ENCODE measurements around the gene CFC1. TPM values are rescaled to one million over a fixed set of nuclear protein-coding genes. Genes with fewer than 3 reads are reported as not detected.
"Not testable (repeated sequence)": the region's sequence is repeated elsewhere in the genome, so short reads cannot be mapped to it uniquely, and the experiment has no call there.

CFC1 gene
- total RNA-seq = not detected

DNA sequence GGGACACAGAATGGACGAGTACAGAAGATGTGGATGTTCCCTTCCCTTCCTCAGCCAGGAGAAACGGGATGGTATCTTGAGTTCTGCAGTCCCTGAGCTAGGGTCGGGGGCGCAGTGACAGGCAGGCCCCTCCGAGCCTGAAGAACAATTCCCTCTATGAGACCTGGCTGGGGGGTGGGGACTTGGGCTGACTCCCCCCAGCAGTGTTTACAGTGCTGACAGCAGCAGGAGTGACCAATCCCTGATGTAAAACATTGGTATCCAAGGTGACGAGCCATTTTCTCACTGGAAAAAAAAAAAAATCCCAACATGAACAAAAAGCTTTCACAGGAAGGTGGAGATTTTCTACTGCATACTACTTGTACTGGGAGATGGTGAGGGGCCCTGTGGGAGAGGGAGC is at the start of gene CFC1:
Gene CFC1, minus strand, starts transcription at position 183 of the 400 bp plus-strand sequence. CDS start 288 bp downstream, outside the sequence.
- DNase-seq = not testable (repeated sequence)

DNA sequence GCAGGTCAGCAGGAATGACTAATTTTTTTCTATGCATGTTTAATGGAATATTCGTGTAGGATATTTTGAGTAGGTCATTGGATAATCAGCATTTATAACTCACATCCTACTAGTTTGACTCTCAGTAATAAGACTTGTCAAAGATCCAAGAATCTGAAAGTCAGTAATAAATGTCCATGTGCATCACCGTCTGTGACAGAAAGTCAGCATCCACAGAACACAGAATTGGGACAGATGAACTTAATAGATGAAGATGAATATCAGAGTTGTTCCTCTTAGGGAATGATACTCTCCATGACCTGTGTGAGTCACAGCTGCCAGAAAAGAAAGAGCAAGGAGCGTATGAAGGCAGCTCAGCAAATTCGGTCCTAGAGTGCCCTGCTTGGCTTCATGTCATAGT is 42.3 kb upstream of the CFC1 start:
- DNase-seq = not testable (repeated sequence)

GRCh38 chr2:130638973-130639372 is 39.6 kb upstream of the CFC1 start:
- not testable (repeated sequence) for DNase-seq

- not testable (repeated sequence) for DNase-seq
Observed at GRCh38 chr2:130628784-130629475, 29.6 kb upstream of the CFC1 start.

GRCh38 chr2:130611140-130611539 is 11.8 kb upstream of the CFC1 start, which contains the start of gene POTEJ:
Gene POTEJ (plus strand): TSS chr2:130611440. CDS start chr2:130611533, 93 bp downstream.
- not testable (repeated sequence) for DNase-seq

DNA sequence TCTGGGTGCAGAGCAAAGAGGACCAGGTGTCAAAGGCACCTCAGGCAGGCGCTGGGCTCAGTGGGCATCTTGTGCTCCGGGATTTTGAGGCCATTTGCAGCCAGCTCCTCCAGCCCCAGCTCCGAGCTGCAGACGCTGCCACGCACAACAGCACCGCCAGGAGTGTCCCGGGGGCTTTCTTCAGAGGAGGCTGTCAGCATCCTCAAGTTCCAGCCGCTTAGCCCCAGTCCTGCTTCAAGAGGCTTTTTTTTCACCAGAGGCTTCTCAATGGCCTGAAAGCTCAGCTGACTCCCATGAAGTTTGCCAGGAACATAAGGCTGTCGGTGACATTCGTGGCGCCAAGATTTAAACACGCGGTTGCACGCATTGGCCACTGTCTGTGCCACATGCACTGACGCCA is 11.1 kb upstream of the CFC1 start:
- DNase-seq = not testable (repeated sequence)

DNA sequence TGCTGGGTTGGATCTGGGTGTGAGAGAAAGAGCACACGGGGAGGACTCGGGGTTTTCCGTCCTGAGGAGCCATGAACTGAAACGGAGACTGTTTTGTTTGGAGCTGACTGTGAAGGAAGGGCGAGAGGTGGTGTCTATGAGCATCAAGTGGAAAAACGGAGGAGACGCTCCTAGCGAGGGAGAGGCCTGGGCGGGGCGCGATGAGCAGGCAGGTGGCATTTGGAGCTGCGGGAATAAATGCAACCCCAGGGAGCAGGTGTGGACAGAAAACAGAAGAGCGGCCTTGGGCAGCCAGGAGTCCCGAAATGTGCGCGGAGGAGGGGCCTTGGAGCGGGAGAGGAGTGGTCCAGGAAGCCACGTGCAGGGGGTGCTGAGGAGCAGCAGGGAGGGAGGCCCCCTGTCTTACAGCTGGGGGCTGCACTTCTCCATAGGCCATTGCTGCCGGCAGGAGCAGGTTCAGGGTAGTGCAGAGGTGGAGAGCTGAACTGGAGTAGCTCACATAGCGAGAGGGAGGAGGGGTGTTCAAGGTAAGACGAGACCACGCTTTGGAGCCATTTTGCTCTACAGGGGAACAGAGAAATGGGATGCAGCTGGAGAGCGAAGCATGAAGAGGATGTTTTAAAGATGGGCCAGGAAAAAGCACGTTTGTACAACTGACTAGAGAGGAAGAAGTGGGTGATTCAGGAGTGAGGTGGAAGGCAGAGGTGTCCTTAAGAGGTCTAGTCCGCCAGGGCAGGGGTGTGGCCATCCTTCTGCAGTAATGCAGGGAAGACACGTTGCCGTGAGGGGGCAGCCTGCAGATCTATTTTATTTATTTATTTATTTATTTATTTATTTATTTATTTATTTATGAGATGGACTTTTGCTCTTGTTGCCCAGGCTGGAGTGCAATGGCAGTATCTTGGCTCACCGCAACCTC is 9.9 kb upstream of the CFC1 start:
- DNase-seq = not testable (repeated sequence)

- not testable (repeated sequence) for DNase-seq
Observed at GRCh38 chr2:130608276-130609001, 9.1 kb upstream of the CFC1 start.

DNA sequence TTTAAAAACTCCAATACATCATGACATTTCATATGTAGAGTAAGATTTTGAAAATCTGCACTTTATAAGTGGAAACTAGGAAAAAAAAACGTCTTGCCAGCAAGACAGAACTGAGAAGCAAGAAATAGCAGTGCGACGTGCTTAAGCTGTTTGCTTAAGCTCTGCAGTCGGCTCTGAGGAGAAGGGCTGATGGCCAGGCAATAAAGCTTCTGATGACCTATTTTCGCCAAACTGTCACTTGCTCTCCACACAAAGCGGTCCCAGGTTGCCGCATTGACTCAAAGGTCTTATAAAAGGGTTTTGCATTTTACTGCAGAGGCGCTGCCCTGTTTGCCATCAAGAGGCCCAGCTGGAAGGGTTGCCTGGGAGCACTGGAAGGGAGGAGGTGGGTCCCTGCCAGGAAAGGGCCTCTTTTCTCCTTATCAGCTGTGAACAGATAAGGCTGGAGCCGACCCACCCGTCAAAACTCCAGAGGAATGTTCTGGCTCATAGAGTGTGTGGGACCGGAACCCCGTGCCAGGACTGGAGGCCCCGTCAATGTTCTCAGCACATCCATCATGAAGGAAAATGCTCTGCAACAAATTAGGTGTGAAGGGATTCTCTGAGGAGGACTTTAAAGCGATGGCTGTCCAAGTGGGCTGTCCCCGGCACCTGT is 2.4 kb upstream of the CFC1 start:
- DNase-seq = not testable (repeated sequence)

- not testable (repeated sequence) for DNase-seq
Observed at GRCh38 chr2:130599926-130600325, 551 bp upstream of the CFC1 start.

DNA sequence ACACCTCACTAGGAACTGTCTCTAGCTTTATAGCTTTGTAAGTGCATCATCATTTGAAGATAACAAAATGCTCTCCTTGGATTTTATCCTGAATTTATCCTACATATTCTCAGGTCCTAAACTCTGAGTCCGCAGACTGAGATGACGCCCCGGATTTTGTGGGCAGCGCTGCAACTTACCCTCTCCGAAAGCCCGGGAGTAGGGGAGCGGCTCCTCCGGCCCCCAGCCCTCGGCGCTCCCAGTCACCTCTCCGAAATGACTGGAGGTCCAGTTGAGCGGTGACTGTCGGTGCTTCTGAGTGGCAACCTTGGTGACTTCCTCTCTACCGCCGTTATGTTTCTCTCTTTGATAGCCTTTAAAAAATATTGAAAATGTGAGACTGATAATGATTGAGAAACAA is 912 bp downstream of the CFC1 start:
- not testable (repeated sequence) for DNase-seq

GRCh38 chr2:130597994-130598393 is 1.4 kb downstream of the CFC1 start:
- DNase-seq = not testable (repeated sequence)

GRCh38 chr2:130596757-130597156 is 2.6 kb downstream of the CFC1 start:
- not testable (repeated sequence) for DNase-seq

GRCh38 chr2:130594011-130594410 is 5.4 kb downstream of the CFC1 start:
- not testable (repeated sequence) for DNase-seq

DNA sequence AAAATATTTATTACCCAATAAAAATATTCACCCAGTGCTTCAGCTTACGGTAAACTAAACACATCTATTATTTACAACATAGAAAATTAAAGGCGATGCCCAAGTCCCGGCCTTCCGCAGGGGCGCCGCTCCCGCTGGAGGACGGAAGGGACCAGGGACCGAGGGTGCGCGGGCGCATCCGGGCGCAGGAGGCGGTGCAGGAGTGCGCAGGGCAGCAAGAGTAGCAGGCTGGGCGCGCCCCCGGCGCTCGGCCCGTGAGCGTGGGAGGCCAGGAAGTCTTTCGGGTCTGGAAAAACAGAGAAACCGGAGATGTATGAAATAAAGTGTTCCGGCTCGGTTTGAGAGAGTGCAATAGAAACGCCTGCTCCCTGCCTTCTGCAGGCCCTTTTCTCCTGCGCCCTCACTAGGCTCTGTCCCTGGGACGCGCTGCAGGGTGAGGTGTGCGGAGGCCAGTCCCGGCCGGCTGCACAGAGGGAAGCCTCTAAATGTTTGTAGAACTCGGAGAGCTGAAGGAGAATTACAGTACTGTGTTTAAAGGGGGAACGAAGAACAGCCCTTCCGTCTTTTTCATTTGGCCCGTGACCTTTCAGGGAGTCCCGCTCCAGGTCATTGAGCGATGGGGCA is 6.5 kb downstream of the CFC1 start:
- DNase-seq = not testable (repeated sequence)

DNA sequence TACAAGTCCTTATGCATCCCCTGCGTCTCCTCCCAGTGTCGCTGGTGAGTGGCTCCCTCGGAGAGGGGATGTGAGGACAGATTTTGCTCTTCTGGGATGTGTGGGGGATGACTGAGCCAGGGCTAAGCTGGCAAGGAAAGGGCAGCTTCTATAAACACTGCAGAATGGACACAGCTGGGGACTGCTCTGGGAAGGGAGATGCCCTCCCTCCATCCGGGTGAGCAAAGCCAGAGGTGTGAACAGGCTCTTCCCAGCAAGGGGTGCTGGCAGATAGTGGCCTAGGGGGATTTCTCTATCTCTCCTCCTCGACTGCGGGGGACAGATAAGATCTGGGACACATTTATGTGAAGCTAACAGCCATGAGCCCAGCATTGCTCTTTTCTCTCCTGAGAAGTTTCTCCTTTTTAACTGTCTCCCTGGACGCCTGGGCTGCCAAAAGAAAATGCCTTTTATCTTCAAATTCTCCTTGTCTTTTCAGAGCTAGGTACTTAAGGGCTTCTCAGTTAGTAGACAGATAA is 8.5 kb downstream of the CFC1 start:
- not testable (repeated sequence) for DNase-seq

GRCh38 chr2:130590170-130590841 is 9.1 kb downstream of the CFC1 start:
- DNase-seq = not testable (repeated sequence)

- not testable (repeated sequence) for DNase-seq
Observed at GRCh38 chr2:130588688-130589458, 10.5 kb downstream of the CFC1 start.

GRCh38 chr2:130584726-130585125 is 14.6 kb downstream of the CFC1 start:
- not testable (repeated sequence) for DNase-seq

- DNase-seq = not testable (repeated sequence)
Observed at GRCh38 chr2:130583582-130583981, 15.8 kb downstream of the CFC1 start.
